ENCODE measurements around the gene UBXN6. TPM values are rescaled to one million over a fixed set of nuclear protein-coding genes. Genes with fewer than 3 reads are reported as not detected.

The UBXN6 gene
- total and polyA plus RNA-seq, 12 donors, result 90.6 to 131 (median 106) TPM

- WGBS, 2 donors, result 91 to 94% methylated on average over 15 of the region's 15 CpGs
- no peaks in the 10 kb centered on the region for H3K9me3 ChIP-seq
- H3K36me3 ChIP-seq, result peaks cover 0 to 100% (median 49%) of the 10 kb centered on the region in 9 donors
- TF ChIP-seq CTCF (IDR thresholded peaks at IDR 0.05), result no peak
- DNase-seq, result no peak
- ATAC-seq, result peak in 1 of 8 donors; percentile 6
- intact Hi-C loops (cut with DNase I), result no loop called here
- no peaks in the 10 kb centered on the region for H3K4me1 ChIP-seq
- H3K4me3 ChIP-seq, result no peak overlapping the region
- H3K27me3 ChIP-seq, result no peaks in the 10 kb centered on the region
- no peak overlapping the region for H3K27ac ChIP-seq
These were observed 42.3 kb upstream of the UBXN6 start for GRCh38 chr19:4499855-4500254.

GRCh38 chr19:4499318-4499717 is 41.7 kb upstream of the UBXN6 start:
- Histone ChIP-seq H3K27me3 (no peaks in the 10 kb centered on the region), H3K9me3 (no peaks in the 10 kb centered on the region), H3K4me1 (no peaks in the 10 kb centered on the region), H3K36me3 (peaks cover 0 to 100% (median 52%) of the 10 kb centered on the region in 9 donors), H3K27ac (no peak overlapping the region), H3K4me3 (no peak overlapping the region)
- ATAC-seq, result no peak
- WGBS, 2 donors, result 96% methylated on average over 23 of the region's 23 CpGs
- no peak for DNase-seq
- no peak for TF ChIP-seq CTCF (IDR thresholded peaks at IDR 0.05)
- intact Hi-C loops (cut with DNase I), result no loop called here

- no peak overlapping the region for H3K4me3 ChIP-seq
- H3K27me3 ChIP-seq, result no peaks in the 10 kb centered on the region
- ATAC-seq, result no peak
- peaks cover 0 to 100% (median 53%) of the 10 kb centered on the region in 9 donors for H3K36me3 ChIP-seq
- DNase-seq, result no peak
- intact Hi-C loops (cut with DNase I), result no loop called here
- 94 to 97% methylated on average over 12 of the region's 12 CpGs for WGBS, 2 donors
- H3K9me3 ChIP-seq, result no peaks in the 10 kb centered on the region
- H3K27ac ChIP-seq, result no peak overlapping the region
- no peaks in the 10 kb centered on the region for H3K4me1 ChIP-seq
- no peak for TF ChIP-seq CTCF (IDR thresholded peaks at IDR 0.05)
These were observed 41.1 kb upstream of the UBXN6 start for GRCh38 chr19:4498694-4499093.

DNA sequence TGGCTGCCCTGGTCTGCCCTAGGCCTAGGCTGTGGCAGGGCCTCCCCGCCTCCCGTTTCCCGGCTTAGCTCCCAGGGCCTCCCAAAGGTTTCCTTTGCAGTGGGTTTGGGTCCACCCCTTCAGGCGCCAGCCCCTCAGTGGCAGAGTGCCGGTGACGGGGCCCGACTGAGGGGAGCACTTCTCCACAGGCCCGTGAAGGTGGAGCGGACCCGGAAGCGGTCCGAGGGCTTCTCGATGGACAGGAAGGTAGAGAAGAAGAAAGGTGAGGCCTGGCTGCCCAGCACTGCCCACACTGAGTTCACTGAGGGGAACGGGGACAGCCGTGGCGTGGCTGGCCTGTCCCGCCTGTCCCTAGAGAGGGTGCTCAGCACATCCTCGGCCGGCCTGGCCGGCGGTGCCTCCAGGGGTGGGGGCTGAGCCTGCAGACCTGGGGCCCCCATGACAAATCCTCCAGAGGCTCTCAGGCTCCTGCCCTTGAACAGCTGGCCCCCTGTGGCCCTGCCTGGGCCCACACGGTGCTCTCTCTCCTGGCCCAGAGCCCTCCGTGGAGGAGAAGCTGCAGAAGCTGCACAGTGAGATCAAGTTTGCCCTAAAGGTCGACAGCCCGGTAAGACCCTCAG is 40.3 kb upstream of the UBXN6 start:
- H3K4me3 ChIP-seq, result no peak overlapping the region
- no peaks in the 10 kb centered on the region for H3K9me3 ChIP-seq
- WGBS, 2 donors, result 91% methylated on average over 25 of the region's 25 CpGs
- no peaks in the 10 kb centered on the region for H3K27me3 ChIP-seq
- intact Hi-C loops (cut with DNase I), result no loop called here
- no peak overlapping the region for H3K27ac ChIP-seq
- DNase-seq, result no peak
- TF ChIP-seq CTCF (IDR thresholded peaks at IDR 0.05), result no peak
- H3K4me1 ChIP-seq, result no peaks in the 10 kb centered on the region
- H3K36me3 ChIP-seq, result peaks cover 0 to 97% (median 50%) of the 10 kb centered on the region in 9 donors
- no peak for ATAC-seq

Data from heart right ventricle (tissue), 16 donors.